SK-N-SH treated with all-trans-retinoic acid at 6 μM for 48 hours (cell line): ENCODE measurements around the gene SPATS2.

ENCODE experiments used
- CSDC2 ChIP-seq: fragments of 250-450 bp; sonication (Bioruptor Pico); IDR thresholded peaks from 2 replicates; pipeline ENCODE4 v1.5.0; 2020; ENCODE audit warnings: mild to moderate bottlenecking, moderate library complexity
- RARB ChIP-seq: fragments of 250-450 bp; sonication (Bioruptor Pico); IDR thresholded peaks from 2 replicates; pipeline ENCODE4 v1.8.0; 2021; ENCODE audit warnings: mild to moderate bottlenecking, moderate library complexity
- SNAI2 ChIP-seq: fragments of 250-450 bp; sonication (Bioruptor Pico); IDR thresholded peaks from 2 replicates; pipeline ENCODE4 v1.5.0; 2020; ENCODE audit warnings: mild to moderate bottlenecking, moderate library complexity
- TOX ChIP-seq: fragments of 250-450 bp; sonication (Bioruptor Pico); IDR thresholded peaks from 2 replicates; pipeline ENCODE4 v1.8.0; 2021; ENCODE audit warnings: mild to moderate bottlenecking, moderate library complexity, borderline replicate concordance
- ZFP3 ChIP-seq: fragments of 250-450 bp; sonication (Bioruptor Pico); IDR thresholded peaks from 2 replicates; pipeline ENCODE4 v1.5.0; 2020; ENCODE audit warnings: mild to moderate bottlenecking, moderate library complexity

GRCh38 chr12:49325606-49326005 is 41.7 kb upstream of the SPATS2 start:
- TF ChIP-seq SNAI2 (CRISPR knock-in tag) (no peak), RARB (CRISPR knock-in tag) (no peak), ZFP3 (CRISPR knock-in tag) (no peak), TOX (CRISPR knock-in tag) (no peak), CSDC2 (CRISPR knock-in tag) (no peak)
